Gastroesophageal sphincter (tissue), 3 donors: ENCODE results near the gene PCSK5.

Experiments
- CTCF ChIP-seq, 4 experiments: fragments of 200-600 bp in 2 of 4; fragments of 450-650 bp in 2 of 4; sonication (generic) in 1 of 4; IDR thresholded peaks; one replicate each; pipeline ENCODE4 v1.5.1; 2017 to 2019; ENCODE audit warnings: antibody characterized with exemption in 4 of 4, mild to moderate bottlenecking in 2 of 4, moderate library complexity in 2 of 4
- EP300 ChIP-seq: sonication (generic); formaldehyde crosslinking; IDR thresholded peaks from one replicate; pipeline ENCODE4 v1.6.1; 2017; ENCODE audit warnings: antibody characterized with exemption, mild to moderate bottlenecking
- POLR2A ChIP-seq, 2 donors: fragments of 450-650 bp; IDR thresholded peaks; one replicate each; pipeline ENCODE4 v1.6.1; 2017; ENCODE audit warnings: antibody characterized with exemption in 2 of 2, mild to moderate bottlenecking in 2 of 2, moderate library complexity in 1 of 2

- TF ChIP-seq EP300 (no peak), CTCF (IDR thresholded peaks at IDR 0.05) (no peak), POLR2A (IDR thresholded peaks at IDR 0.05) (no peak)
Measured at GRCh38 chr9:76114144-76114543, 223.7 kb downstream of the PCSK5 start.
